Activated CD8-positive, alpha-beta T cell treated with anti-CD3 and anti-CD28 coated beads for 36 hours (primary cell): ENCODE measurements around the gene CFAP410. TPM values are rescaled to one million over a fixed set of nuclear protein-coding genes. Genes with fewer than 3 reads are reported as not detected.

Experiments used
- ATAC-seq: fragments of 200-7000 bp; cut with Tn5 transposase; one replicate; pipeline ENCODE4 v1.10.0; 2021; ENCODE audit warnings: mild to moderate bottlenecking, moderate library complexity
- CTCF ChIA-PET: fragments of 350-600 bp; sonication (Branson Sonifier 250); formaldehyde crosslinking; loops from one replicate; lab custom pipeline; 2021; ENCODE audit warnings: antibody characterized with exemption; lab: Charles Lee
- POLR2A ChIA-PET: fragments of 350-600 bp; sonication (Branson Sonifier 250); formaldehyde crosslinking; loops from one replicate; lab custom pipeline; 2021; ENCODE audit warnings: antibody characterized with exemption; lab: Charles Lee
- DNase-seq: peaks from one replicate; pipeline ENCODE4 v3.0.0-alpha.2; 2020
- H3K27ac Mint-ChIP-seq: one replicate; pipeline ENCODE4 v1.8.0; 2021; ENCODE audit warnings: mild to moderate bottlenecking, mixed read lengths
- H3K27me3 Mint-ChIP-seq: one replicate; pipeline ENCODE4 v1.8.0; 2021; ENCODE audit warnings: mixed read lengths
- H3K36me3 Mint-ChIP-seq: one replicate; pipeline ENCODE4 v1.8.0; 2021; ENCODE audit warnings: low read depth, mixed read lengths
- H3K4me1 Mint-ChIP-seq: one replicate; pipeline ENCODE4 v1.8.0; 2021; ENCODE audit warnings: low read depth, mixed read lengths
- H3K4me3 Mint-ChIP-seq: one replicate; pipeline ENCODE4 v1.8.0; 2021; ENCODE audit warnings: mild to moderate bottlenecking, moderate library complexity, mixed read lengths
- H3K9me3 Mint-ChIP-seq: one replicate; pipeline ENCODE4 v1.8.0; 2021; ENCODE audit warnings: mixed read lengths
- CTCF ChIP-seq: fragments of 200-600 bp; IDR thresholded peaks from one replicate; pipeline ENCODE4 v1.8.0; 2022; ENCODE audit warnings: antibody characterized with exemption, mild to moderate bottlenecking
- intact Hi-C: fragments of 100-400 bp; cut with micrococcal nuclease; formaldehyde crosslinking; loops from one replicate; pipeline ENCODE4 v1.10.0; 2022
- total RNA-seq, 2 experiments: library from RNA; stranded (reverse); gene quantifications; one replicate each; pipeline ENCODE4 v1.2.3, GENCODE V29; 2021

CFAP410 gene
- total RNA-seq, 2 experiments from 2014 or later: 17.2 TPM

GRCh38 chr21:44354775-44355771 is 15.9 kb upstream of the CFAP410 start:
- Mint-ChIP-seq H3K4me1 (peaks cover 50% of the 10 kb centered on the region), H3K27me3 (peaks cover 5% of the 10 kb centered on the region), H3K36me3 (no peaks in the 10 kb centered on the region), H3K27ac (peak overlapping the region; percentile 66), H3K9me3 (no peaks in the 10 kb centered on the region), H3K4me3 (peak overlapping the region; percentile 58)
- ChIA-PET POLR2A (interaction anchor here (0.8 to 3.1 kb wide), 4 partner anchors 8 to 57 kb away, joined by 3 to 14 read pairs (median 4); no protein-coding TSS in a partner anchor), CTCF (interaction anchor here (1.1 to 1.4 kb wide), 2 partner anchors 57 to 130 kb away, joined by 3 read pairs; no protein-coding TSS in a partner anchor)
- TF ChIP-seq CTCF: no peak
- ATAC-seq (peak; percentile 51), DNase-seq (peak; percentile 61)
- intact Hi-C loops: no loop called here

- TF ChIP-seq CTCF: no peak
- Mint-ChIP-seq H3K4me1 (peaks cover 50% of the 10 kb centered on the region), H3K27ac (peak overlapping the region; percentile 66), H3K9me3 (no peaks in the 10 kb centered on the region), H3K27me3 (peaks cover 8% of the 10 kb centered on the region), H3K36me3 (no peaks in the 10 kb centered on the region), H3K4me3 (peak overlapping the region; percentile 58)
- no peak for ATAC-seq
- intact Hi-C loops: no loop called here
- no peak for DNase-seq
- CTCF ChIA-PET: interaction anchor here (2.4 kb wide), 1 partner anchor 12 kb away, joined by 8 read pairs; no protein-coding TSS in a partner anchor
- POLR2A ChIA-PET: interaction anchor here (0.8 to 3.1 kb wide), 3 partner anchors 9 to 14 kb away, joined by 3 to 14 read pairs (median 6); no protein-coding TSS in a partner anchor
Observed at GRCh38 chr21:44354001-44354405, 14.8 kb upstream of the CFAP410 start.

- Mint-ChIP-seq H3K36me3 (no peaks in the 10 kb centered on the region), H3K4me3 (peak within 1 kb of the TSS; percentile 58), H3K27me3 (peaks cover 8% of the 10 kb centered on the region), H3K27ac (peak within 1 kb of the TSS; percentile 66), H3K9me3 (no peaks in the 10 kb centered on the region), H3K4me1 (peaks cover 50% of the 10 kb centered on the region)
- no peak for TF ChIP-seq CTCF
- ChIA-PET CTCF (interaction anchor here (0.8 to 2.4 kb wide), 2 partner anchors 11 to 13 kb away, joined by 3 to 8 read pairs; no protein-coding TSS in a partner anchor), POLR2A (interaction anchor here (1.2 to 3.1 kb wide), 3 partner anchors 10 to 22 kb away, joined by 4 to 14 read pairs (median 6); no protein-coding TSS in a partner anchor)
- ATAC-seq (peak; percentile 70), DNase-seq (peak; percentile 58)
- intact Hi-C loops: no loop called here
Observed at GRCh38 chr21:44353191-44353970, 14.2 kb upstream of the CFAP410 start, which contains the start of gene TRPM2. TSS of gene TRPM2 (plus strand) at chr21:44353621. CDS start at chr21:44353701, 80 bp downstream.

- Mint-ChIP-seq H3K27ac (peak overlapping the region; percentile 66), H3K36me3 (no peaks in the 10 kb centered on the region), H3K4me3 (no peak overlapping the region), H3K4me1 (peaks cover 50% of the 10 kb centered on the region), H3K27me3 (peaks cover 8% of the 10 kb centered on the region), H3K9me3 (no peaks in the 10 kb centered on the region)
- ChIA-PET CTCF (interaction anchor here (2.4 kb wide), 1 partner anchor 10 kb away, joined by 8 read pairs; no protein-coding TSS in a partner anchor), POLR2A (interaction anchor here (1.1 to 1.9 kb wide), 3 partner anchors 12 to 21 kb away, joined by 3 to 6 read pairs (median 4); partner anchors contain the start of gene CFAP410)
- DNase-seq (peak; percentile 48), ATAC-seq (peak; percentile 41)
- intact Hi-C loops: no loop called here
- TF ChIP-seq CTCF: no peak
Observed at GRCh38 chr21:44352253-44352860, 13.2 kb upstream of the CFAP410 start.
